IPS-20b (cell line): ENCODE results near the gene NFYC.

Experiments used
- H3K27ac ChIP-seq: one replicate; pipeline ENCODE4 v1.5.1; 2013; ENCODE audit warnings: low read length
- H3K27me3 ChIP-seq: 2 replicates; pipeline ENCODE4 v1.6.1; 2013; ENCODE audit warnings: mild to moderate bottlenecking, low read length, inconsistent platforms; ENCODE audit not compliant: insufficient read depth
- H3K36me3 ChIP-seq: 2 replicates; pipeline ENCODE4 v1.6.1; 2013; ENCODE audit warnings: low read depth, mild to moderate bottlenecking, inconsistent platforms, low read length, moderate library complexity; ENCODE audit not compliant: insufficient read depth
- H3K4me1 ChIP-seq: 2 replicates; pipeline ENCODE4 v1.6.1; 2013; ENCODE audit warnings: mild to moderate bottlenecking, control low read depth, inconsistent platforms, low read length, moderate library complexity; ENCODE audit not compliant: insufficient read depth
- H3K4me3 ChIP-seq: 2 replicates; pipeline ENCODE4 v1.5.1; 2013; ENCODE audit warnings: mild to moderate bottlenecking, low read length, inconsistent platforms
- H3K9ac ChIP-seq: 2 replicates; pipeline ENCODE4 v1.6.1; 2013; ENCODE audit warnings: low read depth, mild to moderate bottlenecking, inconsistent platforms, low read length, moderate library complexity
- H3K9me3 ChIP-seq: 2 replicates; pipeline ENCODE4 v1.6.1; 2013; ENCODE audit warnings: mild to moderate bottlenecking, low read depth, low read length, inconsistent platforms; ENCODE audit not compliant: insufficient read depth

NFYC gene

GRCh38 chr1:40709802-40710278 is 18.3 kb downstream of the NFYC start:
- no peaks in the 10 kb centered on the region for H3K9me3 ChIP-seq
- peak overlapping the region; percentile 91 for H3K4me3 ChIP-seq
- H3K27me3 ChIP-seq = no peaks in the 10 kb centered on the region
- peaks cover 17% of the 10 kb centered on the region for H3K4me1 ChIP-seq
- H3K36me3 ChIP-seq = peaks cover 17% of the 10 kb centered on the region
- H3K9ac ChIP-seq = peak overlapping the region; percentile 95
- H3K27ac ChIP-seq = peak overlapping the region; percentile 81

- no peaks in the 10 kb centered on the region for H3K27me3 ChIP-seq
- H3K4me3 ChIP-seq = peak overlapping the region; percentile 91
- H3K36me3 ChIP-seq = peaks cover 21% of the 10 kb centered on the region
- no peaks in the 10 kb centered on the region for H3K9me3 ChIP-seq
- no peak overlapping the region for H3K27ac ChIP-seq
- H3K9ac ChIP-seq = peak overlapping the region; percentile 95
- H3K4me1 ChIP-seq = peaks cover 17% of the 10 kb centered on the region
These were observed 19.2 kb downstream of the NFYC start for GRCh38 chr1:40710581-40711315.

GRCh38 chr1:40711465-40712404 is 20.2 kb downstream of the NFYC start:
- Histone ChIP-seq H3K9me3 (no peaks in the 10 kb centered on the region), H3K4me3 (peak overlapping the region; percentile 91), H3K9ac (peak overlapping the region; percentile 95; the same call in 1 of the 2 replicates), H3K36me3 (peaks cover 31% of the 10 kb centered on the region), H3K27ac (no peak overlapping the region), H3K4me1 (peaks cover 17% of the 10 kb centered on the region), H3K27me3 (no peaks in the 10 kb centered on the region)

- Histone ChIP-seq H3K27ac (no peak overlapping the region), H3K36me3 (peaks cover 31% of the 10 kb centered on the region), H3K4me3 (peak overlapping the region; percentile 91), H3K9ac (no peak overlapping the region), H3K4me1 (peaks cover 17% of the 10 kb centered on the region), H3K9me3 (no peaks in the 10 kb centered on the region), H3K27me3 (no peaks in the 10 kb centered on the region)
These were observed 21.0 kb downstream of the NFYC start for GRCh38 chr1:40712405-40712944.

GRCh38 chr1:40712997-40713396 is 21.5 kb downstream of the NFYC start:
- Histone ChIP-seq H3K9me3 (no peaks in the 10 kb centered on the region), H3K27ac (no peak overlapping the region)

GRCh38 chr1:40715491-40716059 is 24.1 kb downstream of the NFYC start:
- no peak overlapping the region for H3K9ac ChIP-seq
- no peak overlapping the region for H3K27ac ChIP-seq
- H3K9me3 ChIP-seq = no peaks in the 10 kb centered on the region
- peaks cover 31% of the 10 kb centered on the region for H3K36me3 ChIP-seq
- H3K4me1 ChIP-seq = peaks cover 10% of the 10 kb centered on the region
- no peaks in the 10 kb centered on the region for H3K27me3 ChIP-seq
- H3K4me3 ChIP-seq = no peak overlapping the region

More at GRCh38 chr1:40712997-40713396, 21.5 kb downstream of the NFYC start:
- Histone ChIP-seq H3K36me3 (peaks cover 31% of the 10 kb centered on the region), H3K9ac (no peak overlapping the region), H3K4me1 (peaks cover 16% of the 10 kb centered on the region), H3K27me3 (no peaks in the 10 kb centered on the region), H3K4me3 (no peak overlapping the region)

- Histone ChIP-seq H3K27ac (no peak overlapping the region), H3K4me3 (no peak overlapping the region), H3K4me1 (no peaks in the 10 kb centered on the region), H3K27me3 (no peaks in the 10 kb centered on the region), H3K9me3 (no peaks in the 10 kb centered on the region), H3K9ac (no peak overlapping the region), H3K36me3 (peaks cover 34% of the 10 kb centered on the region)
These were observed 25.6 kb downstream of the NFYC start for GRCh38 chr1:40717065-40717464.

GRCh38 chr1:40717955-40718354 is 26.5 kb downstream of the NFYC start:
- H3K36me3 ChIP-seq = peaks cover 33% of the 10 kb centered on the region
- H3K27me3 ChIP-seq = no peaks in the 10 kb centered on the region

GRCh38 chr1:40720493-40720892 is 29.0 kb downstream of the NFYC start:
- H3K4me1 ChIP-seq = no peaks in the 10 kb centered on the region
- no peaks in the 10 kb centered on the region for H3K27me3 ChIP-seq
- H3K36me3 ChIP-seq = peaks cover 16% of the 10 kb centered on the region; the same call in 1 of the 2 replicates
- H3K9me3 ChIP-seq = no peaks in the 10 kb centered on the region
- no peak overlapping the region for H3K4me3 ChIP-seq
- no peak overlapping the region for H3K9ac ChIP-seq
- H3K27ac ChIP-seq = no peak overlapping the region

More at GRCh38 chr1:40717955-40718354, 26.5 kb downstream of the NFYC start:
- Histone ChIP-seq H3K9ac (no peak overlapping the region), H3K9me3 (no peaks in the 10 kb centered on the region), H3K4me3 (no peak overlapping the region), H3K27ac (no peak overlapping the region), H3K4me1 (no peaks in the 10 kb centered on the region)

GRCh38 chr1:40722622-40723021 is 31.1 kb downstream of the NFYC start:
- H3K4me3 ChIP-seq = no peak overlapping the region
- no peak overlapping the region for H3K27ac ChIP-seq
- H3K9me3 ChIP-seq = no peaks in the 10 kb centered on the region
- no peaks in the 10 kb centered on the region for H3K4me1 ChIP-seq
- no peaks in the 10 kb centered on the region for H3K27me3 ChIP-seq
- H3K9ac ChIP-seq = no peak overlapping the region
- 0 out of 2 replicates have a peak, but pooled peaks cover 3% of the 10 kb centered on the region for H3K36me3 ChIP-seq
